Measurements from ENCODE around the gene STK31.

GRCh38 chr7:23811540-23811939 lies 101.5 kb downstream of the STK31 start:
- no peak for TF ChIP-seq SPI1 (IDR thresholded peaks at IDR 0.05; ENCODE audit: borderline replicate concordance, low read depth)
- TF ChIP-seq CTCF (IDR thresholded peaks at IDR 0.05; ENCODE audit: insufficient read depth, low read length), result no peak
- no peak for TF ChIP-seq POLR2AphosphoS5 (IDR thresholded peaks at IDR 0.05; ENCODE audit: low read depth)

Data from HL-60 (cell line).